Measurements from ENCODE around the gene MKRN2OS.
"Not testable (repeated sequence)": the region's sequence is repeated elsewhere in the genome, so short reads cannot be mapped to it uniquely, and the experiment has no call there.

The MKRN2OS gene

GRCh38 chr3:12560505-12561190 is 15.3 kb upstream of the MKRN2OS start:
- DNase-seq, result no peak

- DNase-seq, result no peak
These were observed 14.2 kb upstream of the MKRN2OS start for GRCh38 chr3:12559520-12559919.

GRCh38 chr3:12558706-12559105 is 13.4 kb upstream of the MKRN2OS start:
- DNase-seq, result no peak

- no peak for DNase-seq
These were observed 12.3 kb upstream of the MKRN2OS start for GRCh38 chr3:12557473-12558100.

- peak; percentile 83 to 86 for DNase-seq
These were observed 11.6 kb upstream of the MKRN2OS start, which contains the start of gene MKRN2 for GRCh38 chr3:12556690-12557472. TSS of gene MKRN2 (plus strand) at chr3:12557087. CDS start at chr3:12557151, 64 bp downstream.

- no peak for DNase-seq
These were observed 11.0 kb upstream of the MKRN2OS start for GRCh38 chr3:12556314-12556689.

GRCh38 chr3:12553921-12554391 is 8.7 kb upstream of the MKRN2OS start:
- no peak for DNase-seq

- DNase-seq, result no peak
These were observed 4.9 kb upstream of the MKRN2OS start for GRCh38 chr3:12549971-12550760.

- no peak for DNase-seq
These were observed 437 bp downstream of the MKRN2OS start for GRCh38 chr3:12544652-12545472.

- not testable (repeated sequence) for DNase-seq
These were observed 1.8 kb downstream of the MKRN2OS start for GRCh38 chr3:12543497-12543896.

- DNase-seq, result no peak
These were observed 3.7 kb downstream of the MKRN2OS start for GRCh38 chr3:12541625-12542024.

GRCh38 chr3:12536423-12536822 is 8.9 kb downstream of the MKRN2OS start:
- DNase-seq, result no peak

- no peak for DNase-seq
These were observed 13.1 kb downstream of the MKRN2OS start for GRCh38 chr3:12532182-12532581.

- no peak for DNase-seq
These were observed 17.5 kb downstream of the MKRN2OS start for GRCh38 chr3:12527757-12528143.

- DNase-seq, result no peak
These were observed 22.6 kb downstream of the MKRN2OS start for GRCh38 chr3:12522721-12523120.

GRCh38 chr3:12521010-12521409 is 24.3 kb downstream of the MKRN2OS start:
- DNase-seq, result no peak

- DNase-seq, result no peak
These were observed 26.9 kb downstream of the MKRN2OS start for GRCh38 chr3:12518261-12519028.

GRCh38 chr3:12516873-12517272 is 28.4 kb downstream of the MKRN2OS start:
- DNase-seq, result no peak

GRCh38 chr3:12515631-12516030 is 29.7 kb downstream of the MKRN2OS start:
- DNase-seq, result no peak

GRCh38 chr3:12513694-12514446 is 31.4 kb downstream of the MKRN2OS start:
- no peak for DNase-seq
